ENCODE measurements around the gene NFIB. TPM values are rescaled to one million over a fixed set of nuclear protein-coding genes. Genes with fewer than 3 reads are reported as not detected.

The NFIB gene
- polyA plus RNA-seq, 1 of the 3 experiments (the other 2 are of a cell fraction) = 9.2 TPM

DNA sequence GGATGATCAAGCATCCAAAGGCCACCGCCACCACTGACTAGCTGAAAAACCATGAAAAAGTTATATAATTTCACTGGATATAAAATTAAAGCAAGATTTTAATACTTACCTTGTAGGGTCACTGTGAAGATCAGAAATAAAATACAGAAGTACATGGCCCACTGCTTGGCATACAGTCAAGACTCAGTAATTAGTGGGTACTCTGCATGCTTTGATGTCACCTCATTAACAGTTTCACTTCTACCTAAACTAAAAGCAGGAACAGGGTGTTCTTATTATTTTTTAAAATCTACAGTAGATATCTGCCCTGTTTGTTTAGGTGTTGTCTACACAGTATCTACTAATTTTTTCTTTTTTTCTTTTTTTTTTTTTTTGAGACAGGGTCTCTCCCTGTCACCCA lies 66.4 kb downstream of the NFIB start:
- Histone ChIP-seq H3K4me1 (ENCODE audit: control insufficient read depth in 1 of 2, insufficient read depth in 2 of 2, low read depth in 1 of 2, low read length in 1 of 2) (peaks cover 15 to 28% of the 10 kb centered on the region in 2 experiments; a peak in 3 of 4 replicates), H2AFZ (ENCODE audit: low read depth) (no peak overlapping the region), H3F3A (replicated peaks; ENCODE audit: insufficient read depth) (peaks cover 19% of the 10 kb centered on the region), H3K27me3 (ENCODE audit: insufficient read depth) (no peaks in the 10 kb centered on the region), H4K20me1 (ENCODE audit: insufficient read depth) (peaks cover 7% of the 10 kb centered on the region; the same call in 1 of the 2 replicates), H3K27ac (ENCODE audit: low read depth in 2 of 2, low read length in 1 of 2) (no peak overlapping the region; a peak in 1 of 4 replicates), H3K79me2 (ENCODE audit: insufficient read depth) (peaks cover 71% of the 10 kb centered on the region), H3K36me3 (replicated peaks in 1 of 2; ENCODE audit: control insufficient read depth in 1 of 2, insufficient read depth in 2 of 2, low read length in 1 of 2) (no peaks in the 10 kb centered on the region), H3K4me2 (no peak overlapping the region), H3K9me3 (no peaks in the 10 kb centered on the region), H3K9ac (no peak overlapping the region), H3K9me2 (no peaks in the 10 kb centered on the region), H3K4me3 (ENCODE audit: low read depth in 2 of 2, low read length in 1 of 2) (no peak overlapping the region)
- no peak for TF ChIP-seq TEAD4 (IDR thresholded peaks at IDR 0.05; ENCODE audit: borderline replicate concordance, insufficient read depth)
- TF ChIP-seq POLR2AphosphoS5 (IDR thresholded peaks at IDR 0.05; ENCODE audit: low read depth, low read length) = no peak
- TF ChIP-seq GATA2 (CRISPR knock-in tag; IDR thresholded peaks at IDR 0.05) = no peak
- no peak for TF ChIP-seq TAF1 (IDR thresholded peaks at IDR 0.05; ENCODE audit: borderline replicate concordance, low read depth, low read length)
- no peak for DNase-seq
- WGBS (ENCODE audit: low lambda C conversion rate) = 94% methylated on average over 1 of the region's 1 CpG
- ChIA-PET POLR2A (no interaction called here), CTCF (interaction anchor here (0.9 kb wide), 1 partner anchor 11 kb away, joined by 3 read pairs; no protein-coding TSS in a partner anchor)

DNA sequence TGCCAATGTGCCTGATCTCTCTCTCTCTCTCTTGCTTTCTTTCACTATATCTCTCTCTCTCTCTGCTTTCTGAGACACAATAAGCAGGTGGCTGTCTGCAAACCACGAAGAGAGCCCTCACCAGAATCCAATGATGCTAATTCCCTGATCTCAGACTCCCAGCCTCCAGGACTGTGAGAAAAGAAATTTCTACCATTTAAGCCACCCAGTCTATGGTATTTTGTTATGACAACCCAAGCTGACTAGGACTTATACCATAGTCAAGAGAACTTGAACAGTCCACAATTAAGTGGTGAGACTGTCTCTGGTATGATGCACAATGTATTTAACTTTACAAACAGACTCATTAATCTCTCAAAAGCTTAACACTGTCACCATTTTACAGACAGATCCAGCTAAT lies 67.0 kb downstream of the NFIB start:
- peaks cover 22% of the 10 kb centered on the region for H3F3A ChIP-seq (replicated peaks; ENCODE audit: insufficient read depth)
- H3K27me3 ChIP-seq (ENCODE audit: insufficient read depth) = no peaks in the 10 kb centered on the region
- WGBS (ENCODE audit: low lambda C conversion rate) = 76% methylated on average over 1 of the region's 1 CpG
- no peak overlapping the region; a peak in 1 of 4 replicates for H3K27ac ChIP-seq (ENCODE audit: low read depth in 2 of 2, low read length in 1 of 2)
- H3K9me2 ChIP-seq = no peaks in the 10 kb centered on the region
- no peak overlapping the region for H3K4me3 ChIP-seq (ENCODE audit: low read depth in 2 of 2, low read length in 1 of 2)
- no peak overlapping the region for H3K4me2 ChIP-seq
- POLR2A ChIA-PET = no interaction called here
- no peaks in the 10 kb centered on the region for H3K9me3 ChIP-seq
- DNase-seq = no peak
- no peak overlapping the region for H3K9ac ChIP-seq
- TF ChIP-seq NFIC (IDR thresholded peaks at IDR 0.05; ENCODE audit: borderline replicate concordance) (no peak), USF2 (IDR thresholded peaks at IDR 0.05; ENCODE audit: borderline replicate concordance, low read depth, low read length) (no peak), POLR2AphosphoS5 (IDR thresholded peaks at IDR 0.05; ENCODE audit: low read depth, low read length) (no peak), RXRA (IDR thresholded peaks at IDR 0.05; ENCODE audit: borderline replicate concordance, low read depth) (no peak), EZH2phosphoT487 (IDR thresholded peaks at IDR 0.05; ENCODE audit: borderline replicate concordance, low read depth) (no peak), FOXJ3 (CRISPR knock-in tag; IDR thresholded peaks at IDR 0.05) (no peak), SIN3A (IDR thresholded peaks at IDR 0.05; ENCODE audit: borderline replicate concordance, low read depth, low read length) (no peak)
- TF ChIP-seq, protein P1, sequence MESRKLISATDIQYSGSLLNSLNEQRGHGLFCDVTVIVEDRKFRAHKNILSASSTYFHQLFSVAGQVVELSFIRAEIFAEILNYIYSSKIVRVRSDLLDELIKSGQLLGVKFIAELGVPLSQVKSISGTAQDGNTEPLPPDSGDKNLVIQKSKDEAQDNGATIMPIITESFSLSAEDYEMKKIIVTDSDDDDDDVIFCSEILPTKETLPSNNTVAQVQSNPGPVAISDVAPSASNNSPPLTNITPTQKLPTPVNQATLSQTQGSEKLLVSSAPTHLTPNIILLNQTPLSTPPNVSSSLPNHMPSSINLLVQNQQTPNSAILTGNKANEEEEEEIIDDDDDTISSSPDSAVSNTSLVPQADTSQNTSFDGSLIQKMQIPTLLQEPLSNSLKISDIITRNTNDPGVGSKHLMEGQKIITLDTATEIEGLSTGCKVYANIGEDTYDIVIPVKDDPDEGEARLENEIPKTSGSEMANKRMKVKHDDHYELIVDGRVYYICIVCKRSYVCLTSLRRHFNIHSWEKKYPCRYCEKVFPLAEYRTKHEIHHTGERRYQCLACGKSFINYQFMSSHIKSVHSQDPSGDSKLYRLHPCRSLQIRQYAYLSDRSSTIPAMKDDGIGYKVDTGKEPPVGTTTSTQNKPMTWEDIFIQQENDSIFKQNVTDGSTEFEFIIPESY (IDR thresholded peaks at IDR 0.05; ENCODE audit: borderline replicate concordance, low read depth) = no peak
- TF ChIP-seq, protein P2, sequence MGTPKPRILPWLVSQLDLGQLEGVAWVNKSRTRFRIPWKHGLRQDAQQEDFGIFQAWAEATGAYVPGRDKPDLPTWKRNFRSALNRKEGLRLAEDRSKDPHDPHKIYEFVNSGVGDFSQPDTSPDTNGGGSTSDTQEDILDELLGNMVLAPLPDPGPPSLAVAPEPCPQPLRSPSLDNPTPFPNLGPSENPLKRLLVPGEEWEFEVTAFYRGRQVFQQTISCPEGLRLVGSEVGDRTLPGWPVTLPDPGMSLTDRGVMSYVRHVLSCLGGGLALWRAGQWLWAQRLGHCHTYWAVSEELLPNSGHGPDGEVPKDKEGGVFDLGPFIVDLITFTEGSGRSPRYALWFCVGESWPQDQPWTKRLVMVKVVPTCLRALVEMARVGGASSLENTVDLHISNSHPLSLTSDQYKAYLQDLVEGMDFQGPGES (IDR thresholded peaks at IDR 0.05; ENCODE audit: low read depth, low read length) = no peak
- H3K79me2 ChIP-seq (ENCODE audit: insufficient read depth) = peaks cover 71% of the 10 kb centered on the region
- peaks cover 20 to 30% of the 10 kb centered on the region in 2 experiments; a peak in 3 of 4 replicates for H3K4me1 ChIP-seq (ENCODE audit: control insufficient read depth in 1 of 2, insufficient read depth in 2 of 2, low read depth in 1 of 2, low read length in 1 of 2)
- no peaks in the 10 kb centered on the region for H3K36me3 ChIP-seq (replicated peaks in 1 of 2; ENCODE audit: control insufficient read depth in 1 of 2, insufficient read depth in 2 of 2, low read length in 1 of 2)
- H2AFZ ChIP-seq (ENCODE audit: low read depth) = no peak overlapping the region
- CTCF ChIA-PET = interaction anchor here (0.9 kb wide), 1 partner anchor 12 kb away, joined by 3 read pairs; no protein-coding TSS in a partner anchor
- H4K20me1 ChIP-seq (ENCODE audit: insufficient read depth) = peaks cover 7% of the 10 kb centered on the region; the same call in 1 of the 2 replicates

All from SK-N-SH (cell line).